K562 (cell line): ENCODE data around the gene DOCK4. TPM values are rescaled to one million over a fixed set of nuclear protein-coding genes. Genes with fewer than 3 reads are reported as not detected.

Source experiments
- ATAC-seq: fragments of 200-7000 bp; cut with Tn5 transposase; 3 replicates; pipeline ENCODE4 v1.9.1; 2020; ENCODE audit warnings: moderate library complexity
- BruUV-seq: library from RNA; stranded (reverse); fragments of 400-500 nt; replicated peaks from 2 replicates; lab custom pipeline; 2021; lab: Mats Ljungman, UMichigan
- CTCF ChIA-PET: fragments of 300-600 bp; formaldehyde crosslinking; extraction: SDS; loops from one replicate; lab custom pipeline; 2021; ENCODE audit warnings: low intra/inter-chr PET ratio; lab: Yijun Ruan, JAX
- POLR2A ChIA-PET: fragments of 300-600, 350-650 bp; sonication (Branson Sonifier 250); formaldehyde crosslinking; extraction: SDS; loops from one replicate; lab custom pipeline; 2021; ENCODE audit warnings: antibody characterized with exemption, inconsistent platforms; lab: Yijun Ruan, JAX
- DNase-seq, 4 experiments: peaks; one replicate each; pipeline versions ENCODE4 v3.0.0 to v3.0.0-alpha.2; 2011 to 2018; ENCODE audit warnings: low spot score in 3 of 4, mixed read lengths in 3 of 4; ENCODE audit errors: extremely low read depth in 1 of 4
- FAIRE-seq: peaks from 2 replicates; lab custom pipeline; 2011; peaks lifted over from hg19 to GRCh38; lab: Jason Lieb, UNC
- H2AFZ ChIP-seq: 2 replicates; pipeline ENCODE4 v1.6.0; 2011; ENCODE audit warnings: low read depth, low read length, control low read depth, inconsistent platforms
- H3K27ac ChIP-seq: fragments of 200-600 bp; 3 replicates; pipeline ENCODE4 v1.8.0; 2011; ENCODE audit warnings: low read depth, mild to moderate bottlenecking, control low read depth, inconsistent platforms, low read length, moderate library complexity, mixed read lengths; ENCODE audit errors: extremely low read depth
- H3K27me3 ChIP-seq, 2 experiments: fragments of 300-600 bp in 1 of 2; 2 replicates in 1 of 2; 3 replicates in 1 of 2; pipeline versions ENCODE4 v1.6.0 to v1.8.0; 2011; ENCODE audit warnings: inconsistent platforms in 2 of 2, low read length in 2 of 2, mild to moderate bottlenecking in 1 of 2, mixed read lengths in 1 of 2, moderate library complexity in 1 of 2; ENCODE audit not compliant: control insufficient read depth in 2 of 2, insufficient read depth in 2 of 2
- H3K36me3 ChIP-seq: fragments of 300-600 bp; 3 replicates; pipeline ENCODE4 v1.8.0; 2011; ENCODE audit warnings: mild to moderate bottlenecking, low read length, inconsistent platforms; ENCODE audit not compliant: control insufficient read depth, insufficient read depth
- H3K4me1 ChIP-seq, 2 experiments: fragments of 200-600 bp in 1 of 2; replicated peaks in 1 of 2; 2 replicates in 1 of 2; 3 replicates in 1 of 2; pipeline versions ENCODE4 v1.5.1 to v1.8.0; 2011; ENCODE audit warnings: inconsistent platforms in 2 of 2, low read length in 2 of 2, mild to moderate bottlenecking in 1 of 2, mixed read lengths in 1 of 2, moderate library complexity in 1 of 2; ENCODE audit not compliant: control insufficient read depth in 2 of 2, insufficient read depth in 2 of 2
- H3K4me2 ChIP-seq: 2 replicates; pipeline ENCODE4 v1.6.1; 2011; ENCODE audit warnings: low read length, control low read depth, inconsistent platforms, mixed read lengths; ENCODE audit not compliant: insufficient read depth
- H3K4me3 ChIP-seq: fragments of 200-600 bp; sonication (generic), shearing (Covaris generic); 2 replicates; pipeline ENCODE4 v1.5.1; 2016; ENCODE audit warnings: control low read depth, inconsistent platforms
- H3K79me2 ChIP-seq: fragments of 200-600 bp; 3 replicates; pipeline ENCODE4 v1.8.0; 2011; ENCODE audit warnings: low read length, inconsistent platforms; ENCODE audit not compliant: control insufficient read depth, insufficient read depth
- H3K9ac ChIP-seq, 2 experiments: 2 replicates each; pipeline versions ENCODE4 v1.6.0 to v1.6.1; 2011; ENCODE audit warnings: low read depth in 2 of 2, low read length in 2 of 2, control low read depth in 1 of 2, inconsistent platforms in 1 of 2, mild to moderate bottlenecking in 1 of 2, mixed read lengths in 1 of 2; ENCODE audit not compliant: insufficient read depth in 1 of 2
- H3K9me1 ChIP-seq: one replicate; pipeline ENCODE4 v1.6.0; 2011; ENCODE audit warnings: inconsistent platforms, mild to moderate bottlenecking, low read length, moderate library complexity; ENCODE audit not compliant: control insufficient read depth, insufficient read depth
- H3K9me3 ChIP-seq: replicated peaks from 2 replicates; pipeline ENCODE4 v1.5.1; 2011; ENCODE audit warnings: low read depth, low read length, inconsistent platforms; ENCODE audit not compliant: control insufficient read depth, insufficient read depth
- H4K20me1 ChIP-seq: replicated peaks from 2 replicates; pipeline ENCODE4 v1.6.1; 2011; ENCODE audit warnings: low read length, inconsistent platforms, mixed read lengths; ENCODE audit not compliant: control insufficient read depth, insufficient read depth
- CBFB ChIP-seq: sonication (generic); formaldehyde crosslinking; IDR thresholded peaks from 2 replicates; pipeline ENCODE4 v1.4.0; 2020; ENCODE audit warnings: mild to moderate bottlenecking, missing genetic modification reagents
- E2F4 ChIP-seq: sonication (generic); formaldehyde crosslinking; IDR thresholded peaks from 2 replicates; pipeline ENCODE4 v1.8.0; 2022; ENCODE audit warnings: mild to moderate bottlenecking, low read depth, missing genetic modification reagents
- KLF1 ChIP-seq: fragments of 450-650 bp; IDR thresholded peaks from 2 replicates; pipeline ENCODE4 v1.6.1; 2016; ENCODE audit warnings: missing genetic modification characterization, missing compliant biosample characterization
- L3MBTL2 ChIP-seq: fragments of 450-650 bp; IDR thresholded peaks from 2 replicates; pipeline ENCODE4 v1.6.1; 2016; ENCODE audit warnings: mild to moderate bottlenecking, moderate library complexity
- MAFK ChIP-seq: IDR thresholded peaks from 2 replicates; pipeline ENCODE4 v1.6.1; 2011; ENCODE audit warnings: low read length, improper control_type of control experiment
- NFIC ChIP-seq: fragments of 450-650 bp; IDR thresholded peaks from 2 replicates; pipeline ENCODE4 v1.6.1; 2017; ENCODE audit warnings: mild to moderate bottlenecking, inconsistent platforms
- RREB1 ChIP-seq: fragments of 250-450 bp; sonication (Bioruptor Pico); IDR thresholded peaks from 2 replicates; pipeline ENCODE4 v1.4.0; 2020
- SUPT5H ChIP-seq: fragments of 450-650 bp; IDR thresholded peaks from 2 replicates; pipeline ENCODE4 v1.6.1; 2016
- ZMIZ1 ChIP-seq, 2 experiments: fragments of 150-350 bp in 1 of 2; IDR thresholded peaks; 2 replicates each; pipeline ENCODE4 v1.6.1; 2012 to 2016; ENCODE audit warnings: low read depth in 2 of 2, low read length in 2 of 2, mild to moderate bottlenecking in 1 of 2, moderate library complexity in 1 of 2
- in situ Hi-C: fragments of 300-500 bp; cut with MboI; formaldehyde crosslinking; loops from 4 replicates; pipeline ENCODE4 v1.15.0; 2018; ENCODE audit warnings: inconsistent platforms, mixed read lengths
- intact Hi-C: fragments of 100-400 bp; cut with micrococcal nuclease; formaldehyde crosslinking; loops from 2 replicates; pipeline ENCODE4 v1.14.2; 2022
- polyA plus RNA-seq, 8 experiments: library from polyadenylated mRNA; depleted of rRNA in 4 of 8; stranded (reverse) in 5 of 8; unstranded in 3 of 8; fragments of >200 nt; fragmentation: Nextera tagmentation in 2 of 8; fragmentation: Illumina TruSeq in 1 of 8; extraction: Ambion mirVana in 2 of 8; extraction: Trizol in 1 of 8; gene quantifications; 2 replicates each; pipeline versions ENCODE4 v1.2.1 to v1.2.3, GENCODE V29; 2011 to 2014; ENCODE audit warnings: inconsistent platforms in 1 of 8, missing spikeins in 1 of 8
- total RNA-seq, 7 experiments: library from RNA; depleted of rRNA in 6 of 7; stranded (reverse); fragments of >200 nt in 6 of 7; fragmentation: Illumina TruSeq in 2 of 7; extraction: Trizol in 2 of 7; gene quantifications; 2 replicates each; pipeline versions ENCODE4 v1.2.1 to v1.2.3, GENCODE V29; 2011 to 2021; ENCODE audit warnings: low replicate concordance in 1 of 7

DOCK4 gene
- total and polyA plus RNA-seq, 9 of the 15 experiments (the other 6 are each of a cell fraction or from before 2014, with no cell fraction given) = 0.42 to 5.7 (median 2.3) TPM

- TF ChIP-seq RREB1 (CRISPR knock-in tag) (no peak), CBFB (CRISPR knock-in tag) (no peak), L3MBTL2 (no peak), MAFK (no peak), SUPT5H (no peak), KLF1 (tag) (no peak)
- TF ChIP-seq, all 486 proteins: peak for 0
Measured at GRCh38 chr7:111787741-111788140, 418.5 kb downstream of the DOCK4 start (continued).

GRCh38 chr7:111787099-111787498 is 419.1 kb downstream of the DOCK4 start:
- Histone ChIP-seq H3K9me3 (no peaks in the 10 kb centered on the region), H3K79me2 (no peaks in the 10 kb centered on the region), H3K9me1 (no peaks in the 10 kb centered on the region), H2AFZ (no peak overlapping the region), H4K20me1 (no peaks in the 10 kb centered on the region), H3K4me2 (no peak overlapping the region), H3K27ac (no peak overlapping the region), H3K4me1 (no peaks in the 10 kb centered on the region), H3K4me3 (no peak overlapping the region), H3K9ac (no peak overlapping the region), H3K36me3 (no peaks in the 10 kb centered on the region), H3K27me3 (no peaks in the 10 kb centered on the region)
- DNase-seq = no peak
- no peak for ATAC-seq
- intact Hi-C loops (no loop called here), in situ Hi-C loops (no loop called here)
- FAIRE-seq = no peak
- BruUV-seq = no TSS peak
- ChIA-PET POLR2A (no interaction called here), CTCF (no interaction called here)
- TF ChIP-seq NFIC (no peak), E2F4 (CRISPR knock-in tag) (no peak), ZMIZ1 (IDR thresholded peaks at IDR 0.05; ENCODE audit: low read depth in 2 of 2, low read length in 2 of 2) (no peak)
